Breast epithelium (tissue), 4 donors: ENCODE measurements around the gene MYOM3. TPM values are rescaled to one million over a fixed set of nuclear protein-coding genes. Genes with fewer than 3 reads are reported as not detected.

Experiments
- DNase-seq, 2 donors: peaks; one replicate each; pipeline ENCODE4 v3.0.0-alpha.2; 2019; ENCODE audit warnings: low spot score in 2 of 2
- H3K27ac ChIP-seq, 2 donors: fragments of 200-600 bp; sonication (generic) in 1 of 2; one replicate each; pipeline ENCODE4 v1.5.1; 2016 to 2019; ENCODE audit warnings: mild to moderate bottlenecking in 1 of 2
- H3K27me3 ChIP-seq, 2 donors: fragments of 200-600 bp; sonication (generic) in 1 of 2; one replicate each; pipeline versions ENCODE4 v1.5.1 to v1.6.0; 2017 to 2019; ENCODE audit warnings: control low read depth in 1 of 2, mild to moderate bottlenecking in 1 of 2
- H3K36me3 ChIP-seq: fragments of 200-600 bp; one replicate; pipeline ENCODE4 v1.5.1; 2019
- H3K4me1 ChIP-seq, 2 donors: fragments of 200-600 bp; sonication (generic); one replicate each; pipeline ENCODE4 v1.5.1; 2016 to 2019; ENCODE audit warnings: control low read depth in 1 of 2
- H3K4me3 ChIP-seq, 3 donors: fragments of 200-600 bp; sonication (generic); 1 replicate in 2 of 3; 2 replicates in 1 of 3; pipeline ENCODE4 v1.5.1; 2016 to 2019; ENCODE audit warnings: mild to moderate bottlenecking in 3 of 3, moderate library complexity in 2 of 3
- H3K9me3 ChIP-seq, 2 donors: fragments of 200-600 bp; sonication (generic) in 1 of 2; one replicate each; pipeline ENCODE4 v1.5.1; 2016 to 2019; ENCODE audit warnings: control low read depth in 1 of 2
- POLR2A ChIP-seq: fragments of 450-650 bp; IDR thresholded peaks from one replicate; pipeline ENCODE4 v1.6.1; 2016; ENCODE audit warnings: antibody characterized with exemption, mild to moderate bottlenecking, moderate library complexity
- POLR2AphosphoS5 ChIP-seq, 3 donors: sonication (generic); formaldehyde crosslinking; IDR thresholded peaks; one replicate each; pipeline ENCODE4 v1.6.1; 2017; ENCODE audit warnings: antibody characterized with exemption in 3 of 3
- intact Hi-C: fragments of 100-400 bp; cut with DNase I; formaldehyde crosslinking; loops from one replicate; pipeline ENCODE4 v1.15.1; 2023; ENCODE audit warnings: low total_unique reads
- total RNA-seq, 3 donors: library from RNA; depleted of rRNA; stranded (reverse); fragments of >200 nt; gene quantifications; one replicate each; pipeline ENCODE4 v1.1.0, GENCODE V29; 2016
- TF ChIP-seq, protein P1 (sequence below), 3 donors: fragments of 450-650 bp; IDR thresholded peaks; one replicate each; pipeline ENCODE4 v1.5.1; 2016 to 2017; ENCODE audit warnings: antibody characterized with exemption in 3 of 3, mild to moderate bottlenecking in 3 of 3, moderate library complexity in 3 of 3

Gene MYOM3
- total RNA-seq, 3 donors from 2014 or later, result 0.32 to 0.98 (median 0.59) TPM

DNA sequence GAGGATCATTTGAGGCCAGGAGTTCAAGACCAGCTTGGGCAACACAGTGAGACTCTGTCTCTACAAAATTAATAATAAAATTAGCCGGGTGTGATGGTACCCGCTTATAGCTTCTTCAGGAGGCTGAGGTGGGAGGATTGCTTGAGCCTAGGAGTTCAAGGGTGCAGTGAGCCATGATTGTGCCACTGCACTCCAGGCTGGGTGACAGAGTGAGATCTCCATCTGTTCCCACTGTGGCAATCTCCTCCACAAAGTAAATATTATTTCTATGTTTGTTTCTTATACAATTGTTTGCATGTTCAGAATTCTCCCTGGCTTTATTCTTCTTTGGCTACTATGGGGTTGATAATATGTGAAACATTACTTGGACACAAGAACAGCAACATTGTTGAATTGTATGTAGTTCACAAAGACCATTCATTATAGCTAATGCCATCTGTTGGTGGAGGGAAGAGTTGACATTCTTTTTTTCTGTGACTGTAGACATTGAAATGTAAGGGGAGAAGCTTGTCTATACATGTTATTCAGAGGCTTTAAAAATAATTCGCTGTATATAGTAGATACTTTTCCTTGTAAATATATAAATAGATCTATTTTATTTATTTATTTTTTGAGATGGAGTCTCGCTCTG lies 84.0 kb downstream of the MYOM3 start:
- Histone ChIP-seq H3K27me3 (no peaks in the 10 kb centered on the region), H3K27ac (no peak overlapping the region)
- intact Hi-C loops, result loop anchor here (10.0 kb wide), 1 partner anchor 73 kb away; the partner anchor contains the start of gene PNRC2

DNA sequence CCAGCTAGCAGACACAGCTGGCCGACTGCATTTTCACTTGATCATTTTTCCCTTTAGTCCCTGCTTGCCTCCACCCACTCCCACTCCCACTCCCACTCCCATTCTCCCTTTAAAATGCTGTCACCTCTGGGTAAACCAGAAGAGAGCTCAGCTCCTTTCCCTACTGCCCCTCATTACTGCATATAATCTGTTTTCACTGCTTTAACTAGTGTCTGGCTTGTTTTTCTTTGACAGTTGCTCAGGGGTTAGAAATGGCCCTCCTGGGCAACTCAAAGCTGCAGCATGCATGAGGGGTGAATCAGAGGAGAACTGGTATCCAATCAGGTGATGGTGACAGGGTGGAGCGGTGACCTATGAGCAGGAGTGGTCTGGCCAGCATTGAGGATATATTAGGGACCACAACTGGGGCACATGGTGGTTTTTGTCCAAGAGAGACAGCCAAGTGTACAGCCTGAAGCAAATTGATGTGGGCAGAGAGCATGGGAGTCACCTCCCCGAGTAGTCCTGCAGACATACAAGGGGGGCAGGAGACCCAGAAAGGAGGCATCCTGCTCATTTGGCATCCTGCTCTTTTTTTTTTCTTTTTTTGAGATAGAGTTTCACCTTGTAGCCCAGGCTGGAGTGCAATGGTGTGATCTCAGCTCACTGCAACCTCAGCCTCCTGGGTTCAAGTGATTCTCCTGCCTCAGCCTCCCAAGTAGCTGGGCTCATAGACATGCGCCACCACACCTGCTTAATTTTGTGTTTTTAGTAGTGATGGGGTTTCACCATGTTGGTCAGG lies 89.2 kb downstream of the MYOM3 start:
- intact Hi-C loops, result loop anchor here (10.0 kb wide), 1 partner anchor 68 kb away; the partner anchor contains the start of gene PNRC2
- Histone ChIP-seq H3K27ac (peak overlapping the region; percentile 90 to 92), H3K4me3 (no peak overlapping the region), H3K27me3 (no peaks in the 10 kb centered on the region), H3K36me3 (no peaks in the 10 kb centered on the region), H3K4me1 (peaks cover 10 to 13% of the 10 kb centered on the region in 2 donors), H3K9me3 (no peaks in the 10 kb centered on the region)
- DNase-seq, result no peak
- TF ChIP-seq POLR2AphosphoS5 (IDR thresholded peaks at IDR 0.05) (no peak), POLR2A (no peak)
- TF ChIP-seq, protein P1, sequence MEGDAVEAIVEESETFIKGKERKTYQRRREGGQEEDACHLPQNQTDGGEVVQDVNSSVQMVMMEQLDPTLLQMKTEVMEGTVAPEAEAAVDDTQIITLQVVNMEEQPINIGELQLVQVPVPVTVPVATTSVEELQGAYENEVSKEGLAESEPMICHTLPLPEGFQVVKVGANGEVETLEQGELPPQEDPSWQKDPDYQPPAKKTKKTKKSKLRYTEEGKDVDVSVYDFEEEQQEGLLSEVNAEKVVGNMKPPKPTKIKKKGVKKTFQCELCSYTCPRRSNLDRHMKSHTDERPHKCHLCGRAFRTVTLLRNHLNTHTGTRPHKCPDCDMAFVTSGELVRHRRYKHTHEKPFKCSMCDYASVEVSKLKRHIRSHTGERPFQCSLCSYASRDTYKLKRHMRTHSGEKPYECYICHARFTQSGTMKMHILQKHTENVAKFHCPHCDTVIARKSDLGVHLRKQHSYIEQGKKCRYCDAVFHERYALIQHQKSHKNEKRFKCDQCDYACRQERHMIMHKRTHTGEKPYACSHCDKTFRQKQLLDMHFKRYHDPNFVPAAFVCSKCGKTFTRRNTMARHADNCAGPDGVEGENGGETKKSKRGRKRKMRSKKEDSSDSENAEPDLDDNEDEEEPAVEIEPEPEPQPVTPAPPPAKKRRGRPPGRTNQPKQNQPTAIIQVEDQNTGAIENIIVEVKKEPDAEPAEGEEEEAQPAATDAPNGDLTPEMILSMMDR (IDR thresholded peaks at IDR 0.05), result no peak

More for the DNA sequence above, 84.0 kb downstream of the MYOM3 start:
- Histone ChIP-seq H3K4me3 (no peak overlapping the region), H3K4me1 (no peaks in the 10 kb centered on the region), H3K36me3 (no peaks in the 10 kb centered on the region), H3K9me3 (no peaks in the 10 kb centered on the region)
- TF ChIP-seq POLR2AphosphoS5 (IDR thresholded peaks at IDR 0.05), result no peak
- TF ChIP-seq, protein P1 (IDR thresholded peaks at IDR 0.05), result peak in 2 of 3 donors; percentile 47 to 60
- DNase-seq, result no peak

DNA sequence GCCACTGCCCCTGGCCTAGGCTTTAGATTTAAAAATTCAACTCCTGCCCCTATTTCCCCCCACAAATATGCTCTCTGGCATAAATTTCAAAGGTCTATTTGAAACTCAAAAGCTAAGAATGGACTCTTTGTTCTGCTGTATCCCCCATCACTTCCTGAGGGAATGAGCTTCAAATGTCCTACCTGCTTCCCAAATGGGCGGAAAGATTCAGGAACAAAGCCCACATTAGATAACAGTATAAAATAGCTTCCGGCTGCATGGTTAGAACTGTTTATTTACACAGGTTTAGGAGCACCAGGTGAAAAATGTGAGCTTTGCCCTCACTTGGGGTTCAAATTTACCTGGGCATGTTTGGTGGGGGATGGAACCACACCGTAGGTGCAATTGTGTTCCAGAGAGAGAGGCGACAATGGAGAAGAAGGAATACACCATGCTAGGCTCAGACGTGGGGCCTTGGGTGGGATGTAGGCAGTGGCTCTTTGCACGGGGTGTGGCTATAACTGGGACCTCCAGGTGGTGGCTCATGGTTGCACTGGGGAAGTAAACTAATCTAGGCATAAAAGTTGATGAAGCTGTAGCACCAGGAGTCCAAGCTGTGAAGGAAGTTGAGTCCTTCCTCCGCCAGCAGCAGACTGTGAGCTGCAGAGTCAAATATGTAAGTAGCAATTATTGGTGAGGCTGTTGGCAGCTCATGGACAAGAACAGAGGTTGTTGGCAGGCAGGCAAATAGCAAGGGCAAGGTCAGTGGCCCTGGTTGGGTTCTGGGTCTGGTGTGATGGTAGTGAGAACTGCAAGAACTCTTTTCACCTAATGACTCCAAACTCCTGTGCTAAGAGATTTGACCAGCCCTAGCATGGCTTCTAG lies 90.3 kb downstream of the MYOM3 start:
- intact Hi-C loops, result loop anchor here (10.0 kb wide), 1 partner anchor 67 kb away; the partner anchor contains the start of gene PNRC2

DNA sequence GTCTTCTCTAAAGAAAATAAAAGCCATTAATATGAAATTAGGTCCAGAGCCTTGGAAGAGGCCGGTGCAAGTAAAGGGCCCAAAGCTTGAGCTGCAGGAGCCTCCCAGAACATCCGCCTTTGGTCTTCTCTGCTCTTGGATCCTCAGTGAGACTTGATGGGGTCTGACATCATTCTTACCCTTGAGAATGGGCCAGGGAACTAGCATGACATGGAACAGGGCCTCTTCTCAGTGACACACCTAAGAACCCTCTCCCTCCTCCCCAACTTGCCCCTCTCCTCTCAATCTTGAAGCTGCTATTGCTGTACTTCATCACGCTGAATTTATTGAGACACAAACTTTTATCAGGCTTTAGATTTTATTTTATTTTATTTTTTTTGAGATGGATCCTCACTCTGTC lies 91.5 kb downstream of the MYOM3 start:
- DNase-seq, result no peak
- intact Hi-C loops, result loop anchor here (10.0 kb wide), 1 partner anchor 66 kb away; the partner anchor contains the start of gene PNRC2

More for the DNA sequence above, 90.3 kb downstream of the MYOM3 start:
- Histone ChIP-seq H3K4me1 (peaks cover 10 to 13% of the 10 kb centered on the region in 2 donors), H3K9me3 (no peaks in the 10 kb centered on the region), H3K4me3 (no peak overlapping the region), H3K27me3 (no peaks in the 10 kb centered on the region), H3K36me3 (no peaks in the 10 kb centered on the region), H3K27ac (peak overlapping the region; percentile 90 to 92)
- DNase-seq, result no peak
- TF ChIP-seq POLR2AphosphoS5 (IDR thresholded peaks at IDR 0.05) (no peak), POLR2A (no peak)
- TF ChIP-seq, protein P1 (IDR thresholded peaks at IDR 0.05), result no peak

More for the DNA sequence above, 91.5 kb downstream of the MYOM3 start:
- H3K4me1 ChIP-seq, result peaks cover 10 to 13% of the 10 kb centered on the region in 2 donors
- no peaks in the 10 kb centered on the region for H3K9me3 ChIP-seq
- H3K4me3 ChIP-seq, result no peak overlapping the region
- H3K27ac ChIP-seq, result peak overlapping the region; percentile 90 to 92
- H3K27me3 ChIP-seq, result no peaks in the 10 kb centered on the region
- H3K36me3 ChIP-seq, result no peaks in the 10 kb centered on the region
- TF ChIP-seq, protein P1 (IDR thresholded peaks at IDR 0.05), result no peak
- no peak for TF ChIP-seq POLR2A
- no peak for TF ChIP-seq POLR2AphosphoS5 (IDR thresholded peaks at IDR 0.05)
